ENCODE measurements around the gene PON1. TPM values are rescaled to one million over a fixed set of nuclear protein-coding genes. Genes with fewer than 3 reads are reported as not detected.

The PON1 gene
- polyA plus RNA-seq, 3 donors from 2014 or later = 0.75 TPM; not detected in 2

GRCh38 chr7:95304990-95305389, 19.3 kb downstream of the PON1 start:
- Mint-ChIP-seq H3K4me1 (no peaks in the 10 kb centered on the region), H3K27ac (no peak overlapping the region), H3K4me3 (no peak overlapping the region), H3K36me3 (no peaks in the 10 kb centered on the region), H3K27me3 (ENCODE audit: low read depth in 3 of 3) (peaks cover 0 to 5% (median 2%) of the 10 kb centered on the region in 3 donors), H3K9me3 (no peaks in the 10 kb centered on the region)
- DNase-seq = no peak

GRCh38 chr7:95303013-95303905, 21.1 kb downstream of the PON1 start:
- no peak overlapping the region for H3K4me3 Mint-ChIP-seq
- H3K27me3 Mint-ChIP-seq (ENCODE audit: low read depth in 3 of 3) = peaks cover 0 to 5% (median 2%) of the 10 kb centered on the region in 3 donors
- H3K27ac Mint-ChIP-seq = no peak overlapping the region
- no peaks in the 10 kb centered on the region for H3K9me3 Mint-ChIP-seq
- no peaks in the 10 kb centered on the region for H3K36me3 Mint-ChIP-seq
- no peak for DNase-seq
- no peaks in the 10 kb centered on the region for H3K4me1 Mint-ChIP-seq

DNA sequence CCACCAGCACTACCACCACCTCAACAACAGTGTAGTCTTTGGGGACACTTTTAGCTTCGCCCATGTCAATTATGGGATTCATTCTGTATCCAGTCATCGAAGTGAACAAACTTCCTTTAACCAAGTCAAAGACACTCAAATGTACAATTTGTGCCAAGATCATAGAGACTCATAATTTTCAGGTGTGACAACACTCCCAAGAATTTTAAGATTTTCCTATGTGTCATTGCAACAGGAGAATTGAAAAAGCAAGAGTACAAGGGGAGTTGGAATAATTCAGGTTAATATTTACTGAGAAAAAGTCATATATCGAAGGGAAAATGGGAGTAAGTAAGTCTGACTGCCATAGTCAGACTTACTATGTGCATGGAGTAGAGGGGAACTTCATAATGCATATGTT, 26.2 kb downstream of the PON1 start:
- H3K4me3 Mint-ChIP-seq = no peak overlapping the region
- no peaks in the 10 kb centered on the region for H3K36me3 Mint-ChIP-seq
- H3K27me3 Mint-ChIP-seq (ENCODE audit: low read depth in 3 of 3) = peaks cover 1 to 4% (median 2%) of the 10 kb centered on the region in 3 donors
- no peak for DNase-seq
- peaks cover 0 to 6% of the 10 kb centered on the region in 2 donors for H3K4me1 Mint-ChIP-seq
- no peak overlapping the region for H3K27ac Mint-ChIP-seq
- H3K9me3 Mint-ChIP-seq = no peaks in the 10 kb centered on the region

DNA sequence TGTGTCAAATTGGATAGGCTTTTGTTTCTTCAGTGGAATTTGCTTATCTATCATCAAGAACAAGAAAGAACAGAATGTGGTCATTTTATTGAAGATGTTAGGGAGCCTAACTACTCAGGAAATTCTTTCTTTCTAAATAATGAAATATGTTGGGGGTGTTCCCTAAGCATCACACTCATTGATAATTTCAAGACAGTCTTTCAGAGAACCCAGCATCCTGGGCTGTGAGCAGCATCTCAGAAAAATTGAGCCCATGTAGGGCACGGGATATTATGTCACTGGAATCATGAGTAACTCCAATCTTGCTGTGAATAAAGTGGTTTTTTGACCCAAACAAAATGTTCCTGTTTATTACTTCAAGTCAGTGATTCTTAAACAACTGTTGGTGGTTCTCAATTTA, 27.3 kb downstream of the PON1 start:
- no peak for DNase-seq
- Mint-ChIP-seq H3K27ac (no peak overlapping the region), H3K27me3 (ENCODE audit: low read depth in 3 of 3) (peaks cover 0 to 4% (median under 1%) of the 10 kb centered on the region in 3 donors), H3K9me3 (no peaks in the 10 kb centered on the region), H3K4me3 (no peak overlapping the region), H3K4me1 (peaks cover 0 to 9% of the 10 kb centered on the region in 2 donors), H3K36me3 (no peaks in the 10 kb centered on the region)

GRCh38 chr7:95296456-95296855, 27.9 kb downstream of the PON1 start:
- no peak for DNase-seq
- no peaks in the 10 kb centered on the region for H3K9me3 Mint-ChIP-seq
- peaks cover 0 to 4% (median 0%) of the 10 kb centered on the region in 3 donors for H3K27me3 Mint-ChIP-seq (ENCODE audit: low read depth in 3 of 3)
- H3K36me3 Mint-ChIP-seq = peaks cover 0 to 2% (median 0%) of the 10 kb centered on the region in 3 donors
- no peak overlapping the region for H3K27ac Mint-ChIP-seq
- H3K4me1 Mint-ChIP-seq = peaks cover 0 to 13% of the 10 kb centered on the region in 2 donors
- no peak overlapping the region for H3K4me3 Mint-ChIP-seq

- peaks cover 6 to 23% of the 10 kb centered on the region in 2 donors for H3K4me1 Mint-ChIP-seq
- H3K36me3 Mint-ChIP-seq = peaks cover 0 to 7% (median 0%) of the 10 kb centered on the region in 3 donors
- H3K27ac Mint-ChIP-seq = no peak overlapping the region
- H3K27me3 Mint-ChIP-seq (ENCODE audit: low read depth in 3 of 3) = peaks cover 0 to 4% (median 2%) of the 10 kb centered on the region in 3 donors
- H3K9me3 Mint-ChIP-seq = no peaks in the 10 kb centered on the region
- no peak overlapping the region for H3K4me3 Mint-ChIP-seq
- no peak for DNase-seq
Measured at GRCh38 chr7:95295397-95295796, 28.9 kb downstream of the PON1 start.

DNA sequence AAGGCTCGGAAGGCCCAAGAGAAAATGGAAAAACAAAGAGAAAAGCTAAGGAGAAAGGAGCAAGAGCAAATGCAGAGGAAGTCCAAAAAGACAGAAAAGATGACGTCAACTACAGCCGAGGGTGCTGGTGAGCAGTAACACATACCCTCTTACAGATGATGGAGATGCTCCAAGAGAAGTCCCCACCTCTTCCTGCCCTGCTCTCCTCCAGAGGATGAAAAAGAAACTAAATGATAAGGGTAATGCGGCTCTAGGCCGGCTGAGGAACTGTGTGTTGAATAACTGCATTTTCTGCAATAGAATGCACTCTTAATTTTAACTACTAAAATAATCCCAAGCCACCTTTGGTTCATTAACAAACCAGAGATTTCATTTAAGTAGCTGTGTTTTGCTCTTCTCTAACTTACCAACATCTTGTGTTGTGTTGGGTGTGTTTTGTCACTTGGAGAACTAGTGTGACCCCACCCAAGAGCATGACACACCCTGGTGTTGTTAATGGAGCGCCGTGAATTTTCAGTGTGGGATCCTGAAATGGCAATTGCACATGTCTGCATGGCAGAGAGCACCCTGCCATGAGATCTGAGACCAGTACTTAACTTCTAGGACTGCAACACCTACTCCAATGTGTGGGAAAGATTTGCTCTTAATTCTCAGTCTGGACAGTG, 34.0 kb downstream of the PON1 start:
- peak overlapping the region in 4 of 6 donors; percentile 8 to 68 (median 44) for H3K27ac Mint-ChIP-seq
- no peak for DNase-seq
- H3K4me3 Mint-ChIP-seq = peak overlapping the region in 2 of 5 donors; percentile 10 to 69
- H3K9me3 Mint-ChIP-seq = no peaks in the 10 kb centered on the region
- peaks cover 0 to 2% (median 2%) of the 10 kb centered on the region in 3 donors for H3K27me3 Mint-ChIP-seq (ENCODE audit: low read depth in 3 of 3)
- H3K36me3 Mint-ChIP-seq = peaks cover 0 to 27% (median 7%) of the 10 kb centered on the region in 3 donors
- peaks cover 11 to 35% of the 10 kb centered on the region in 2 donors for H3K4me1 Mint-ChIP-seq

- no peak overlapping the region for H3K4me3 Mint-ChIP-seq
- no peaks in the 10 kb centered on the region for H3K9me3 Mint-ChIP-seq
- H3K4me1 Mint-ChIP-seq = peaks cover 11 to 19% of the 10 kb centered on the region in 2 donors
Measured at GRCh38 chr7:95286096-95286495, 38.2 kb downstream of the PON1 start.

GRCh38 chr7:95279417-95279816, 44.9 kb downstream of the PON1 start:
- H3K27ac Mint-ChIP-seq = no peak overlapping the region
- H3K4me1 Mint-ChIP-seq = no peaks in the 10 kb centered on the region
- H3K36me3 Mint-ChIP-seq = peaks cover 0 to 2% (median 0%) of the 10 kb centered on the region in 3 donors
- no peak for DNase-seq
- H3K4me3 Mint-ChIP-seq = no peak overlapping the region
- peaks cover 0 to 5% (median 0%) of the 10 kb centered on the region in 3 donors for H3K27me3 Mint-ChIP-seq (ENCODE audit: low read depth in 3 of 3)
- H3K9me3 Mint-ChIP-seq = no peaks in the 10 kb centered on the region

More at GRCh38 chr7:95286096-95286495, 38.2 kb downstream of the PON1 start:
- Mint-ChIP-seq H3K27ac (no peak overlapping the region), H3K36me3 (peaks cover 0 to 22% (median 7%) of the 10 kb centered on the region in 3 donors), H3K27me3 (ENCODE audit: low read depth in 3 of 3) (peaks cover 0 to 3% (median 0%) of the 10 kb centered on the region in 3 donors)
- no peak for DNase-seq

- peaks cover 0 to 19% (median 0%) of the 10 kb centered on the region in 3 donors for H3K36me3 Mint-ChIP-seq
- H3K27me3 Mint-ChIP-seq (ENCODE audit: low read depth in 3 of 3) = peaks cover 0 to 2% (median 0%) of the 10 kb centered on the region in 3 donors
- no peaks in the 10 kb centered on the region for H3K9me3 Mint-ChIP-seq
- H3K4me3 Mint-ChIP-seq = no peak overlapping the region
- H3K4me1 Mint-ChIP-seq = no peaks in the 10 kb centered on the region
- no peak for DNase-seq
- no peak overlapping the region for H3K27ac Mint-ChIP-seq
Measured at GRCh38 chr7:95276114-95276513, 48.2 kb downstream of the PON1 start.

- Mint-ChIP-seq H3K27ac (no peak overlapping the region), H3K27me3 (ENCODE audit: low read depth in 3 of 3) (peaks cover 0 to 2% (median 0%) of the 10 kb centered on the region in 3 donors), H3K4me1 (no peaks in the 10 kb centered on the region), H3K9me3 (no peaks in the 10 kb centered on the region), H3K36me3 (peaks cover 0 to 25% (median 0%) of the 10 kb centered on the region in 3 donors), H3K4me3 (no peak overlapping the region)
- no peak for DNase-seq
Measured at GRCh38 chr7:95269640-95270039, 54.7 kb downstream of the PON1 start.

DNA sequence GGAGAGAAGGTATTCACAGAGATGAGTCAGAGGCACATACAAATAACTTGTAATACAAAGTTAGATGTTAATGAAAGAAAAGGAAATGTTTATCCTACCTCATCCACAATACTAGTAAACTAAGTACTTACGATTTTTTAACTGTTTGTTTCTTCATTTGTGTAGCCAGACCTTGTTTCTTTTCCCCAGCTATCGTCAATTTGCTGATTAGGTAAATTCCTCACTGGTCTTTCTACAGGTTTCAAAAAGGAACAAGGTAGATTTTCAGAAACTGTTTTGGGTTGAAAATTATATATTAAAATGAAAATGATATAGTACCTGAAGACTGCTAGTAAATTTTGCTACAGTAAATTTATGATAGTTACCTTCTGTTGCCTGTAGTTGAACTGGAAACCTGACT, 56.6 kb downstream of the PON1 start:
- Mint-ChIP-seq H3K4me3 (no peak overlapping the region), H3K36me3 (peaks cover 0 to 11% (median 0%) of the 10 kb centered on the region in 3 donors), H3K27ac (no peak overlapping the region), H3K9me3 (no peaks in the 10 kb centered on the region), H3K27me3 (ENCODE audit: low read depth in 3 of 3) (peaks cover 0 to 3% (median 0%) of the 10 kb centered on the region in 3 donors), H3K4me1 (no peaks in the 10 kb centered on the region)
- no peak for DNase-seq

- Mint-ChIP-seq H3K27ac (no peak overlapping the region), H3K4me1 (no peaks in the 10 kb centered on the region), H3K4me3 (no peak overlapping the region), H3K36me3 (peaks cover 0 to 6% (median 0%) of the 10 kb centered on the region in 3 donors), H3K27me3 (ENCODE audit: low read depth in 3 of 3) (peaks cover 0 to 4% (median 0%) of the 10 kb centered on the region in 3 donors), H3K9me3 (no peaks in the 10 kb centered on the region)
- DNase-seq = no peak
Measured at GRCh38 chr7:95265634-95266033, 58.7 kb downstream of the PON1 start.

DNA sequence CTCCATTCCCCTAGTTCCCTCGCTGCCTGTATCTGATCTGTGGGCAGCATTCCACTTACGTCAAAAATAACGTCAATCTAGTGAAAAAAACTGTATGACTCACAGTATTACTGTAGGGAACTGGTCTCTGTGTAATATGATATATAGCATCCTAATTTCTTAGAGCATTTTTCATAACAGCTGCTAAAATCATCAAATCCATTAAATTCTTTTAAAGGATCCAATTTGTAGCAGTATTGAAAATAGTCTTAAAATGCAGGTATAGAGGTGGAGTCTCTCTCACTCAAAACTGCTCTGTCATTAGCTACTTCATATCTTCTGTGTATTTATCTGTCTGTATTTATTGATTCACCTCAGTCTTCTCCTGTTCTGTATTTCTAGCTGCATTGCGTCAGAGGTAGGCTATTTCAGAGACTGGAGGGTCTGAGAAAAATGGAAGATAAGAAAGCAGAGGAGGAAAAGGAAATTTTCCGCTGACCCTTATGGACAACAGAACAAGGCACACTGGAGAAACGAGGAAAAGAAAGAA, 59.9 kb downstream of the PON1 start:
- peaks cover 0 to 4% (median 0%) of the 10 kb centered on the region in 3 donors for H3K27me3 Mint-ChIP-seq (ENCODE audit: low read depth in 3 of 3)
- no peak overlapping the region for H3K27ac Mint-ChIP-seq
- no peaks in the 10 kb centered on the region for H3K9me3 Mint-ChIP-seq
- DNase-seq = no peak
- H3K4me1 Mint-ChIP-seq = no peaks in the 10 kb centered on the region
- peaks cover 0 to 1% (median 0%) of the 10 kb centered on the region in 3 donors for H3K36me3 Mint-ChIP-seq
- no peak overlapping the region for H3K4me3 Mint-ChIP-seq

Data from immature natural killer cell (primary cell).